Memory B cell (primary cell): ENCODE data around the gene SLC22A17.
A peak's percentile ranks its signal among the peaks of the same experiment; 100 is the strongest.

ENCODE experiments used
- ATAC-seq: fragments of 150-1000 bp; cut with Tn5 transposase; 2 replicates; pipeline ENCODE4 v1.10.0; 2021; ENCODE audit warnings: low read depth, mild to moderate bottlenecking, moderate library complexity
- DNase-seq, 2 donors: peaks; one replicate each; pipeline ENCODE4 v3.0.0; 2022; ENCODE audit warnings: low spot score in 2 of 2
- H3K27ac Mint-ChIP-seq: one replicate; pipeline ENCODE4 v1.8.0; 2022; ENCODE audit warnings: mild to moderate bottlenecking, moderate library complexity, mixed read lengths
- H3K27me3 Mint-ChIP-seq: one replicate; pipeline ENCODE4 v1.8.0; 2022; ENCODE audit warnings: mixed read lengths
- H3K36me3 Mint-ChIP-seq: one replicate; pipeline ENCODE4 v1.8.0; 2022; ENCODE audit warnings: mild to moderate bottlenecking, mixed read lengths
- H3K4me1 Mint-ChIP-seq: one replicate; pipeline ENCODE4 v1.8.0; 2022; ENCODE audit warnings: mixed read lengths
- H3K4me3 Mint-ChIP-seq: one replicate; pipeline ENCODE4 v1.8.0; 2022; ENCODE audit warnings: mild to moderate bottlenecking, moderate library complexity, mixed read lengths
- H3K9me3 Mint-ChIP-seq: one replicate; pipeline ENCODE4 v1.8.0; 2022; ENCODE audit warnings: mixed read lengths

Gene SLC22A17

DNA sequence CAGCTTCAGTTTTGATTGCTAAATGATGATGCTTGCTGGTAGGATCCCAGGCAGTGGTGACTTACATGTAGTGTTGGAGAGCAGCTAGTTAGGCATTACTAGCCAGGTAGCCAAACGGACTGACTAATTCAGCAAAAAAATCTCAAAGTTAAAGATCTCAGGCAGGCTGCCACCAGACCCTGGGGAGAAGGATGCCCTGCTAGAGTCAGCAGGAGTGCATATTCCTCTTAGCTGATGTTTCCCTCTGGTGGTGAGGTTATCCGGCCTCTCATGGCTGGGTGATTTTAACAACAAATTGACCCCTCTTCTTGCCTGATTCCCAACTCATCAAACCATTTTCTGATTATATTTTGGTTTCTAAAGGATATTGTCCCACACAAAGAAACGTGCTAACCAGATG is 9.5 kb upstream of the SLC22A17 start:
- Mint-ChIP-seq H3K27me3 (peaks cover 20% of the 10 kb centered on the region), H3K4me3 (no peak overlapping the region), H3K4me1 (no peaks in the 10 kb centered on the region), H3K36me3 (no peaks in the 10 kb centered on the region), H3K9me3 (no peaks in the 10 kb centered on the region), H3K27ac (no peak overlapping the region)
- DNase-seq (no peak), ATAC-seq (no peak)

DNA sequence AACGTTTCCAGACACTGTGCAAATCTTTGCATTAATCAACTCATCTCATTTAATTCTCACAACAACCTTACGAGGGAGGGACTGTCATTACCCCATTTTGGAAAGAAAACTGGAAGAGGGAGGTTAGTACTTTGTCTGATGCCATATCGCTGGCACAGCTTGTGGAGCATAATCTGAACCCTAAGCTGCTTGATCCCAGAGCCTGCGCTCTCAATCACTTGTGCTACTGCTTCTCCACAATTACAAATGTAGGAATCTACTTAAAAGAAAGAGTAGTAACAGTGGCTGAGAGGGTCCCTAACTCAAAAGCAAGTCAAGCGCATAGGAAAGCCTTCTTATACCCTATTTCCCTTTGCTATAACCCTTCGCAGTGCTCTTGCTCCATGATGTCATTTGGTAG is 9.1 kb upstream of the SLC22A17 start:
- H3K4me3 Mint-ChIP-seq = no peak overlapping the region
- DNase-seq (no peak), ATAC-seq (no peak)
- H3K9me3 Mint-ChIP-seq = no peaks in the 10 kb centered on the region
- peaks cover 16% of the 10 kb centered on the region for H3K27me3 Mint-ChIP-seq
- H3K36me3 Mint-ChIP-seq = no peaks in the 10 kb centered on the region
- no peaks in the 10 kb centered on the region for H3K4me1 Mint-ChIP-seq
- no peak overlapping the region for H3K27ac Mint-ChIP-seq

DNA sequence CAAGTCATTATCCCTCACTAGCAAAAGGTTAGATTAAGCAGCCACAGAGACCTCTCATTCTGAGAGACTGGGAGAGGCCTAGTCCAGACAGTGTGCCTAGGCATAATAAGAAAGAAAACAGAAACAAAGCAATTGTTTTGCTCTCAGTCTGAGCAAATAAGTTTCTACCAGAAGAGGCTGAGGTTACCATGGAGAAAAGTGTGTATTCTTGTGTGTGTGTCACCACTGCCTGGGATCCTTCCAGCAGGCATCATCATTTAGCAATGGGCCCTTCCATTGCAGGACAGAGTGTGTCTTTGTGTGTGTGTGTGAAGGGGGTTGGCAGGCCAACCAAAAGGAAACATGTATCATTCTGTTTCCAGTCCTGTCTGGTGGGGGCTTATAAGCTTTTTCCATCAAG is 8.6 kb upstream of the SLC22A17 start:
- H3K9me3 Mint-ChIP-seq = no peaks in the 10 kb centered on the region
- DNase-seq (no peak), ATAC-seq (no peak)
- H3K4me3 Mint-ChIP-seq = no peak overlapping the region
- no peaks in the 10 kb centered on the region for H3K36me3 Mint-ChIP-seq
- H3K27ac Mint-ChIP-seq = no peak overlapping the region
- peaks cover 12% of the 10 kb centered on the region for H3K27me3 Mint-ChIP-seq
- no peaks in the 10 kb centered on the region for H3K4me1 Mint-ChIP-seq

DNA sequence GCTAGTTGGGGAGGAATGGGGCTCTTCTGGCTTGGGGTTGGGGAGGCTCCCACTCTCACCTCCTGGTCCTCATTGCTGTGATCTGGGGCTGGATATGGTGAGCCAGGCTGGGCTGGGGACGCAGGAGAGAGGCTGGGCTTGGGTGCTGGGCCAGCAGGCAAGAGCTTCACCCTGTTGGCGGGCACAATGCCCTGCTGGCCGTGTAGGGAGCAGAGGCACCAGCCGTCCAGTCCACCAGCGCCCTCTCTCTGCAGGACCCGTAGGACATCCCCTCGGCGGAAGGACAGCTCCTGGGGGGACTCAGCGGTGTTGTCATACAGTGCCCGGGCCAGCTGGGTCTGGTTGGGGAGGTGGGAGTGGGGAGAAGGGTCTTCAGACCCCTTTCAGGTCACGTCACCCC is 7.8 kb upstream of the SLC22A17 start:
- Mint-ChIP-seq H3K4me3 (no peak overlapping the region), H3K9me3 (no peaks in the 10 kb centered on the region), H3K27me3 (peaks cover 16% of the 10 kb centered on the region), H3K27ac (no peak overlapping the region), H3K36me3 (no peaks in the 10 kb centered on the region), H3K4me1 (no peaks in the 10 kb centered on the region)
- DNase-seq (no peak), ATAC-seq (no peak)

DNA sequence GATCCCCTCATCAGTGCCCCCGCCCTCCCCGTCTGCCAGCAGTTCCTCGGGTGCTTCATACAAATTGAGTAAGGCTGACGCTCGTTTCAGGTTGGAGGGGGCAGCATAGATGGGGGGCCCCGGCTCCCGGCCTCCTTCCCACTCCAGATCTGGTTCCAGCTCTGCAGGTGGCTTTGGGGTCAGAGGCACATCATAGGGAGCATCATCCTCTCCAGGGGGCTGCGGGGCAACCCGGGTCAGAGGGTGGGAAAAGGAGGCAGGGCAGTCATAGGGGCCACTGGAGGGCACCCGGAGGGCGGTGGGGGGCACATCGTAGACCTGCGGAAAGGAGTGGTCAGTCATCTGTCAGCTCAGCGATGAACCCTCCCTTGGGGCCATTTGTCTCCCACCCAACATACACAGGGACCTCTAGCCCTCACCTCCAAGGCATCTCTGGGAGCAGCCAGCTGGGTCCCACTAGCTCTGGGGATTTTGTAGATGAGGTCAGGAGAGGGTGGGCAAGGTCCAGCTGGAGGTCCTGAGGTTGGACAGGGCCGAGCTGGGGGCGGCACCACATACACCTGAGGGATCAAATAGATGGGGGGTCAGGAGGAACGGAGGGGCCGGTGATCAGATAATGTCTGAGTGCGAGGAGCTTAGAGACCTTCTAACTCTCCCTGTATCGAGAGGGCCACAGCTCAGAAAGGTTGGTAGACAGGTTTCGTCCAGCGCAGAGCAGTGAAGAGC is 7.2 kb upstream of the SLC22A17 start:
- H3K4me1 Mint-ChIP-seq = no peaks in the 10 kb centered on the region

DNA sequence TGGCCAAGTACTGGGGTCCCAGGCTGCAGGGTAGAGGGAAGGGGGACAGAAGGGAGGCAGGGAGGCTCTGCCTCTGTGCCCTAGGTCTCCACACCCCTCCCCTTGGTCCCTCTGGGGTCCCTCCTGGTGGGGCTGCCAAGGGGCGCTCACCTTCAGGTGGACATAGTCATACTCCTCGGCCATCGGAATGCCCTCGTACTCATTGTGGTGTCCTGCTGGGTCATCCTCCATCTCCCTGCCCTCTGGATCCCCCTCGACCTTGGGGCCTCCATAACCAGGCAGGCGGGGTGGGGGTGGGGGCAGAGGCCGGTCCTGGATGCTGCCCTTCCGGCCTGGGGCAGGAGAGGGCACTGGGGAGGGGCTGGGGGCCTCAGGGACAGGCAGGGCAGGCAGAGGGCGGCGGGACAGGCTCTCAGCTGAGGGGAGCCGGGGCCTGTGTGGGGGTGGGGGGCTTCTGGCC is 6.5 kb upstream of the SLC22A17 start:
- H3K27ac Mint-ChIP-seq = no peak overlapping the region
- no peak overlapping the region for H3K4me3 Mint-ChIP-seq
- H3K36me3 Mint-ChIP-seq = no peaks in the 10 kb centered on the region
- H3K27me3 Mint-ChIP-seq = peaks cover 19% of the 10 kb centered on the region
- ATAC-seq (no peak), DNase-seq (no peak)
- no peaks in the 10 kb centered on the region for H3K4me1 Mint-ChIP-seq
- H3K9me3 Mint-ChIP-seq = no peaks in the 10 kb centered on the region

More for the DNA sequence above, 7.2 kb upstream of the SLC22A17 start:
- H3K9me3 Mint-ChIP-seq = no peaks in the 10 kb centered on the region
- no peak overlapping the region for H3K27ac Mint-ChIP-seq
- no peaks in the 10 kb centered on the region for H3K36me3 Mint-ChIP-seq
- peaks cover 22% of the 10 kb centered on the region for H3K27me3 Mint-ChIP-seq
- no peak for ATAC-seq
- no peak overlapping the region for H3K4me3 Mint-ChIP-seq
- DNase-seq = no peak

DNA sequence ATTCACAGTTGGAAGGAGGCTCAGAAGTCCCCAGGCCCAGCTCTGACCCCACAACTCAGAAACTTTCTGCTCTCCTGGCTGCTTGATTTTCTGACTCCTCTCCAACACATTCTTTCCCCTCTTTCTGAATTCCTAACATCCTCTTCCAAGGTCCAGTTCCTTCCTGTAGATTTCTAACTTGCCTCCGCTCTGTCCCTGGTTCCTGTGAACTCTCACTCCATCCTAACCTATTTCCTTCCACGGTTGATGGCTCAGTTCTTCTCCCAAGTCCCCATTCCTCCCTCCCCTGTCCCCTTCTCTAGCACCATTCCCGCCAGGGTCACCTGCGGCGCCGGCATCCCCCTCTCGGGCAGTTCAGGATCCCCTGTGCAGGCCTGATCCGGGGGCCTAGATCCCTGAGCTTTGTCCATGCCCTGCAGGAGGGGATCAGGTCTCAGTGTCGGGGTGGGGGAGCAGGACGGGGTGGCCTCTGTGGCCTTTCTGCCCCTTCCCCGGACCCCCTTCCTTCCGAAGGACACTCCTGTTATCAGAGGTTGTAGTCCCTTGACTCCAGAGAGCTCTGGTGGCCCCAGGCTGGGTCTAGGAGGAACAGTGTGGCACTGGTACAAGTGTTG is 6.0 kb upstream of the SLC22A17 start:
- no peaks in the 10 kb centered on the region for H3K36me3 Mint-ChIP-seq
- H3K27me3 Mint-ChIP-seq = peaks cover 24% of the 10 kb centered on the region
- no peaks in the 10 kb centered on the region for H3K9me3 Mint-ChIP-seq
- no peak overlapping the region for H3K4me3 Mint-ChIP-seq
- H3K27ac Mint-ChIP-seq = no peak overlapping the region
- H3K4me1 Mint-ChIP-seq = no peaks in the 10 kb centered on the region
- ATAC-seq (no peak), DNase-seq (no peak)

DNA sequence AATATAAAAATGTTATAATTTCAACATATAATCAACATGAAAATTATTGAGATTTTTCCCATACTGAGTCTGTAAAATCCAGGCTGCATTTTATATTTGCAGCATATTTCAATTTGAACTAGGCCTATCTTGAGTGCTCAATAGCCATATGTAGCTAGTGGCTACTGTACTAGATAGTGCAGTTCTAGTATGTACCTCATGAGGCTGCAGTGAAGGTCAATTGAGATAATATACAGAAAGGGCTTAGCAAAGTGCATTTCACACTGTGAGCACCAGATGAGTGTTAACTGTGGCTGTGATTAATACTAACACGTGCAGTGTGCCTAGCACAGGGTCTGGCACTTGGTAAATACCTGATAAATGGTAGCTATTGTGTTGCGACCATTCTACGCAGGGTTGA is 5.4 kb upstream of the SLC22A17 start:
- DNase-seq = no peak
- ATAC-seq = no peak
- H3K36me3 Mint-ChIP-seq = no peaks in the 10 kb centered on the region
- H3K4me3 Mint-ChIP-seq = no peak overlapping the region
- peaks cover 31% of the 10 kb centered on the region for H3K27me3 Mint-ChIP-seq
- H3K9me3 Mint-ChIP-seq = no peaks in the 10 kb centered on the region
- H3K4me1 Mint-ChIP-seq = peaks cover under 1% of the 10 kb centered on the region
- H3K27ac Mint-ChIP-seq = no peak overlapping the region

DNA sequence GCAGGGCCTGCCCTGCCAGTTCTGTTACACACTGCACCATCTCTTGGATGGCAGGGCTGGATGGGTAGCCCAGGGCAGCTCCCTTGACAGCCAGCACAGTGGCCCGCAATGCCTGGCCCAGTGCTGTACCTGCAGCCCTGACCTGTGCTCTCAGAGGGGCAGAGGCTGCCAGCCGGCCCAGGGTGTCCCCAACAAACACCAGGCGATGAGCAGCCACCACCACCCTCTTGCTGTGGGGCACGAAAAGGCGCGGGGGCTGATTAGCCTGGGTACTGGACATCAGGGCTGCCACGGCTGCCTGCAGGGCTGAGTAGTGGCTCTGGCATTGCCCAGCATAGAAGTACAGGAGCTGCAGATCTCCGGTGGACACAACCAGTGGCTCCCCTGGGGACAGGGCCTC is 4.6 kb upstream of the SLC22A17 start:
- H3K36me3 Mint-ChIP-seq = no peaks in the 10 kb centered on the region
- no peaks in the 10 kb centered on the region for H3K9me3 Mint-ChIP-seq
- H3K4me1 Mint-ChIP-seq = peaks cover 4% of the 10 kb centered on the region
- ATAC-seq (no peak), DNase-seq (no peak)
- no peak overlapping the region for H3K4me3 Mint-ChIP-seq
- H3K27me3 Mint-ChIP-seq = peaks cover 33% of the 10 kb centered on the region
- H3K27ac Mint-ChIP-seq = no peak overlapping the region

DNA sequence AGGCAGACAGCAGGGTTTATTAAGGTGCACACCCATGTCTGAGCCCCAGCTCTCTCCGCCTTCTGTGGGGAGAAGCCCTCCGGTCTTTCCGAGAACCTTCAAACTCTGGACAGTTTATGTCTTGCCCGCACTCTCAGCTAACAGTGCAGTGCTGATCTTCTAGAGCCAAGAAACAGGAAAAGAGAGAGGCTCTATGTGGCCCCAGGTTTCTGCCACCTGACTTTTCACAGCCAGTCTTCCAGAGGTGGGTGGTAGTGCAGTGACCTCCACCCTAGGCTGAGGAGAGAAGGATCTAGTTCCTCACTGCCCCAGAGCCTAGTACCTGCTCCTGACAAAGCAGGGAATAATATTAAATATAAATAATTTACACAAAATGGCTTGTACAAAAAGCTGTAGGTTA is 4.0 kb upstream of the SLC22A17 start:
- Mint-ChIP-seq H3K27me3 (peaks cover 33% of the 10 kb centered on the region), H3K4me1 (peaks cover 4% of the 10 kb centered on the region), H3K4me3 (no peak overlapping the region), H3K9me3 (no peaks in the 10 kb centered on the region), H3K27ac (no peak overlapping the region), H3K36me3 (no peaks in the 10 kb centered on the region)
- DNase-seq = no peak
- ATAC-seq = no peak

DNA sequence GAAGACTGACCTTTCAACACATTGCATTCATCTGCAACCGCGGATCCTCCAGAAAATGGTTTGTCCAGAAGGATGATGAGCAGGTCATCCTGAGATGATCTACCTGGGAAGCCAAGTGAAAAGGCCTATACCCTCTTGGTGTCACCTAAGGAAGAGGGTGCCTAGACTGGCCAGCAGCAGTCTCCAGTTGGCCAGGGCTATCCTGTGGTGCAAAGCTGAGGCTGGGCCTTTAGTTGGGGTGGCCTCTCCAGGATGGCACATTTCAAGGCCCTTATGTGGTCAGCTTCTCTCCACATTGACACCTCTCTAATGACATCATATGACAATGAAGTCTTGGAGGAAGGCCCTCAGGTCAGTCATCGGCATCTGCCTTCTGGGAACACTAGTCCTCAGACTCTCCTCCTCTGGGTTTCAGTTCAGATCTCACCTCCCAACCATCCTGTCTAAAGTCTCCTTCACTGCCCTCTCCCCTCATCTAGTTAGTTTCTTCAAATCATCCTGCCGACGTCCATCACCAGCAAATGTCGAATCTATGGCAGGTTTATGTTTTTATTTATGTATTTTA is 3.3 kb upstream of the SLC22A17 start:
- DNase-seq = no peak
- Mint-ChIP-seq H3K4me3 (no peak overlapping the region), H3K9me3 (no peaks in the 10 kb centered on the region), H3K4me1 (peaks cover 7% of the 10 kb centered on the region), H3K27ac (no peak overlapping the region), H3K36me3 (no peaks in the 10 kb centered on the region), H3K27me3 (peaks cover 36% of the 10 kb centered on the region)
- no peak for ATAC-seq

DNA sequence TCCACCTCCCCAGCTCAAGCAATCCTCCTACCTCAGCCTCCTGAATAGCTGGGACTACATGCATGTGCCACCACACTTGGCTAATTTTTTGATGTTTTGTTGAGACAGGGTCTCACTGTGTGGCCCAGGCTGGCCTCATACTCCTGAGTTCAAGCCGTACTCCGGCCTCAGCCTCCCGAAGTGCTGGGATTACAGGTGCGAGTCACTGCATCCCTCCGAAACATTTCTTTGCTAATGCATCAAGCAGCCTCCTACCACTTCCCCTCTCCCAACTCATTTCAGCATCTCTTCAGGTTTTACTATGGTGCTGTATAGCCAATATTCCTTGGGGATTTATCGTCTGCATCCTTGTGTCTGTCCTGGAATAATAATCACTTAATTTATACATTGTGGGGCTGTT is 2.3 kb upstream of the SLC22A17 start:
- H3K4me1 Mint-ChIP-seq = peaks cover 7% of the 10 kb centered on the region
- H3K4me3 Mint-ChIP-seq = no peak overlapping the region
- H3K27ac Mint-ChIP-seq = no peak overlapping the region
- DNase-seq = no peak
- H3K36me3 Mint-ChIP-seq = peaks cover 3% of the 10 kb centered on the region
- no peaks in the 10 kb centered on the region for H3K9me3 Mint-ChIP-seq
- peaks cover 42% of the 10 kb centered on the region for H3K27me3 Mint-ChIP-seq
- ATAC-seq = no peak

DNA sequence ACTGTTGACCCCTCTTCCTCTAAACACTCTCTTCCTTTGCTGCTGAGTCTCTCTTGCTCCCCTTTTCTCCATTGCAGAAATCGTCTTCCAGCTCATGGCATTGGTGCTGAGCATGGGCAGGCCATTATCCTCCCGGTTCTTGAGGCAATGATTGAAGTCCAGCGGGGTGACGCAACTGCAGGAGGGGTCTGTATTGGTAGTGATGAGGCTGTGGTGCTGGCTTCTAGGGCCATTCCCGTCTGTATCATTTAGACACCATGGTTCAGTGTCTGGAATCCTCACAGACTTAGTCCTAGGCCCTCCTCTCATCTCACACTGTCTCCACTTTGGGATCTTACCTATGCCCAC is 720 bp upstream of the SLC22A17 start:
- Mint-ChIP-seq H3K36me3 (peaks cover 3% of the 10 kb centered on the region), H3K27ac (no peak overlapping the region), H3K27me3 (peaks cover 44% of the 10 kb centered on the region), H3K9me3 (no peaks in the 10 kb centered on the region), H3K4me1 (peaks cover 7% of the 10 kb centered on the region), H3K4me3 (peak overlapping the region; percentile 67)
- no peak for ATAC-seq
- no peak for DNase-seq

DNA sequence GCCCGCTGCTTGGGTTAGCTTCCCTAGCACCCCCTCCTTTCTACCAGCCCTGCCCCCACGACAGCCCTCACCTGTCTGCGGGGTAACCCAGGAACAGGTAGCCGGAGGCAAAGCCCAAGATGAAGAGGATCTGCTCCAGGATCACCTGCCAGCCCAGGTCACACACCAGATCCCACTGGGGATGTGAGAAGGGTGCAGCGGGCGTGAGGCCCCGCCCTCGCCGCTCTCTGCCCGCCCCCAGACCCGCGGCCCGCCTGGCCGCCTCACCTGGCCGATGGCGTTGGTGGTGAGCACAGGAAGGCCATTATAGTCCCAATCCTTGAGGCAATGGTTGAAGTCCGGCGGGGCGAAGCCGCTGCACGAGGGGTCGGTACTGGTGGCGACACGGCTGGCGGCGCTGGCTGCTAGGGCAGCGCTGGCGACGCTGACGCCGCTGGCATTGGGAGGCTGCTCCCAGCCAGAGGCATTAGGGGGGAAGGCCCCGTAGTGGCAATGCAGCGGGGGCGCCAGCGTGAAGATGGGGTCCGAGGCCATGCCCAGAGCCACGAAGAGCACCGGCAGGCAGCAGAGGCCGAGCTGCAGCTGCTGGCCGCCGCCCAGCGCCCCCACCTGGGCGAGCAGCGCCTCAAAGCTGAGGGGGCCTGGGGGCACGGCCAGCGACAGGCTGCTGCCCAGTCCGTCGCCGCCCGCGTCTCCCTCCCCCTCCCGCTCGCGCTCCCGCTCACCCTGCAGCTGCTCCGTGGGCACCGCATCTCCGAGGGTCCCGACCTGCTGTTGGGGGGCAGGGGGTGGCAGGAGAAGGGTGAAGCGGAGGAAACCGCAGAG is 794 bp downstream of the SLC22A17 start:
- H3K9me3 Mint-ChIP-seq = no peaks in the 10 kb centered on the region
- peak overlapping the region; percentile 44 for H3K4me3 Mint-ChIP-seq
- DNase-seq = no peak
- peak; percentile 11 for ATAC-seq
- H3K27me3 Mint-ChIP-seq = peaks cover 44% of the 10 kb centered on the region
- H3K4me1 Mint-ChIP-seq = peaks cover 7% of the 10 kb centered on the region
- peaks cover 3% of the 10 kb centered on the region for H3K36me3 Mint-ChIP-seq
- no peak overlapping the region for H3K27ac Mint-ChIP-seq
